Right atrium auricular region (tissue), 2 donors: ENCODE results near the gene BID. TPM values are rescaled to one million over a fixed set of nuclear protein-coding genes. Genes with fewer than 3 reads are reported as not detected.

Experiments used
- DNase-seq: peaks from one replicate; pipeline ENCODE4 v3.0.0-alpha.2; 2019; ENCODE audit warnings: low spot score
- H3K27ac ChIP-seq, 2 donors: fragments of 200-600 bp; sonication (generic); 1 replicate in 1 of 2; 2 replicates in 1 of 2; pipeline ENCODE4 v1.5.1; 2016 to 2019
- H3K27me3 ChIP-seq, 2 donors: fragments of 200-600 bp; sonication (generic); one replicate each; pipeline versions ENCODE4 v1.5.1 to v1.6.0; 2017 to 2019
- H3K36me3 ChIP-seq: fragments of 200-600 bp; sonication (generic); one replicate; pipeline ENCODE4 v1.5.1; 2016
- H3K4me1 ChIP-seq, 2 donors: fragments of 200-600 bp; sonication (generic); one replicate each; pipeline versions ENCODE4 v1.5.1 to v1.6.0; 2017 to 2019
- H3K4me3 ChIP-seq, 2 donors: fragments of 200-600 bp; sonication (generic); 1 replicate in 1 of 2; 2 replicates in 1 of 2; pipeline ENCODE4 v1.5.1; 2017 to 2019; ENCODE audit warnings: mild to moderate bottlenecking in 1 of 2, moderate library complexity in 1 of 2
- H3K9me3 ChIP-seq, 2 donors: fragments of 200-600 bp; sonication (generic); one replicate each; pipeline ENCODE4 v1.5.1; 2019
- total RNA-seq, 2 donors: library from RNA; depleted of rRNA; stranded (reverse); fragments of >200 nt; gene quantifications; one replicate each; pipeline ENCODE4 v1.1.0, GENCODE V29; 2016
- TF ChIP-seq, protein P1 (sequence below), 2 donors: fragments of 200-600 bp; sonication (generic); IDR thresholded peaks; one replicate each; pipeline ENCODE4 v1.5.1; 2019; ENCODE audit warnings: antibody characterized with exemption in 2 of 2

Gene BID
- total RNA-seq, 2 donors from 2014 or later: 10.5 to 14.1 TPM

GRCh38 chr22:17802822-17803221, 28.6 kb upstream of the BID start:
- Histone ChIP-seq H3K27me3 (no peaks in the 10 kb centered on the region), H3K4me3 (no peak overlapping the region), H3K36me3 (peaks cover 41% of the 10 kb centered on the region), H3K9me3 (no peaks in the 10 kb centered on the region), H3K27ac (no peak overlapping the region), H3K4me1 (no peaks in the 10 kb centered on the region)
- TF ChIP-seq, protein P1, sequence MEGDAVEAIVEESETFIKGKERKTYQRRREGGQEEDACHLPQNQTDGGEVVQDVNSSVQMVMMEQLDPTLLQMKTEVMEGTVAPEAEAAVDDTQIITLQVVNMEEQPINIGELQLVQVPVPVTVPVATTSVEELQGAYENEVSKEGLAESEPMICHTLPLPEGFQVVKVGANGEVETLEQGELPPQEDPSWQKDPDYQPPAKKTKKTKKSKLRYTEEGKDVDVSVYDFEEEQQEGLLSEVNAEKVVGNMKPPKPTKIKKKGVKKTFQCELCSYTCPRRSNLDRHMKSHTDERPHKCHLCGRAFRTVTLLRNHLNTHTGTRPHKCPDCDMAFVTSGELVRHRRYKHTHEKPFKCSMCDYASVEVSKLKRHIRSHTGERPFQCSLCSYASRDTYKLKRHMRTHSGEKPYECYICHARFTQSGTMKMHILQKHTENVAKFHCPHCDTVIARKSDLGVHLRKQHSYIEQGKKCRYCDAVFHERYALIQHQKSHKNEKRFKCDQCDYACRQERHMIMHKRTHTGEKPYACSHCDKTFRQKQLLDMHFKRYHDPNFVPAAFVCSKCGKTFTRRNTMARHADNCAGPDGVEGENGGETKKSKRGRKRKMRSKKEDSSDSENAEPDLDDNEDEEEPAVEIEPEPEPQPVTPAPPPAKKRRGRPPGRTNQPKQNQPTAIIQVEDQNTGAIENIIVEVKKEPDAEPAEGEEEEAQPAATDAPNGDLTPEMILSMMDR (IDR thresholded peaks at IDR 0.05): no peak
- DNase-seq: no peak

- Histone ChIP-seq H3K4me1 (no peaks in the 10 kb centered on the region), H3K9me3 (no peaks in the 10 kb centered on the region), H3K4me3 (no peak overlapping the region), H3K36me3 (peaks cover 37% of the 10 kb centered on the region), H3K27ac (no peak overlapping the region), H3K27me3 (no peaks in the 10 kb centered on the region)
- TF ChIP-seq, protein P1 (IDR thresholded peaks at IDR 0.05): no peak
- DNase-seq: no peak
Measured at GRCh38 chr22:17802411-17802810, 28.1 kb upstream of the BID start.

GRCh38 chr22:17797721-17798559, 23.7 kb upstream of the BID start:
- no peak for DNase-seq
- Histone ChIP-seq H3K27me3 (no peaks in the 10 kb centered on the region), H3K4me3 (no peak overlapping the region), H3K27ac (no peak overlapping the region), H3K9me3 (no peaks in the 10 kb centered on the region), H3K4me1 (no peaks in the 10 kb centered on the region), H3K36me3 (peaks cover 4% of the 10 kb centered on the region)
- TF ChIP-seq, protein P1 (IDR thresholded peaks at IDR 0.05): no peak

DNA sequence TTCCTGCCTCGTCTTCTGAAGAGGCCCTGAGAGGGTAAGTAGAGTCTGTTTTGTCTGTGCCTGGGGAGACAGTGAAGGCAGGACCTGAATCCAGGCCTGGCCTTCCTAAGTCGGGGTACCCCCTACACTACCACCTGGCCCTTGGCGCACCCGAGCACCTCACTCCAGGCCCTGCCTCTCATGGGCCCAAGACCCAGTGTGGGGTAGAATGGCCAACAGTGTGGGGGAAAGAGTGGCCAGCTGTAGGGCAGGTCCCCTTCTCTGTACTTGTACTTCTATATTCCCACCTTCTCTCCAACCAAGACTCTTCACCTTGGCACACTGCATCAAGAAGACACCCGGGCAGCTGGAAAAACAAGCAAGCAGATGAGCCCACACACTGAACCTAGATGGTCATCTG, 22.4 kb upstream of the BID start:
- Histone ChIP-seq H3K9me3 (no peaks in the 10 kb centered on the region), H3K27me3 (no peaks in the 10 kb centered on the region), H3K36me3 (peaks cover 6% of the 10 kb centered on the region), H3K27ac (no peak overlapping the region), H3K4me1 (no peaks in the 10 kb centered on the region), H3K4me3 (no peak overlapping the region)
- TF ChIP-seq, protein P1 (IDR thresholded peaks at IDR 0.05): no peak
- no peak for DNase-seq

GRCh38 chr22:17795661-17796548, 21.6 kb upstream of the BID start:
- TF ChIP-seq, protein P1 (IDR thresholded peaks at IDR 0.05): no peak
- Histone ChIP-seq H3K27ac (no peak overlapping the region), H3K27me3 (no peaks in the 10 kb centered on the region), H3K36me3 (peaks cover 6% of the 10 kb centered on the region), H3K4me1 (no peaks in the 10 kb centered on the region), H3K9me3 (no peaks in the 10 kb centered on the region), H3K4me3 (no peak overlapping the region)
- no peak for DNase-seq
